HL-60 (cell line): Measurements from ENCODE around the gene OR5P2.

ENCODE experiments used
- DNase-seq, 2 experiments: peaks; one replicate each; pipeline ENCODE4 v3.0.0-alpha.2; 2010 to 2020; ENCODE audit warnings: low read depth in 1 of 2, low spot score in 1 of 2
- H3K27ac ChIP-seq: fragments of 250-450 bp; sonication (Bioruptor Pico); replicated peaks from 2 replicates; pipeline ENCODE4 v1.5.1; 2020; ENCODE audit warnings: mild to moderate bottlenecking, moderate library complexity
- H3K27me3 ChIP-seq: fragments of 250-450 bp; sonication (Bioruptor Pico); 2 replicates; pipeline ENCODE4 v1.5.1; 2021; ENCODE audit warnings: mild to moderate bottlenecking, moderate library complexity; ENCODE audit not compliant: insufficient read depth, poor library complexity, severe bottlenecking
- H3K4me3 ChIP-seq: replicated peaks from 2 replicates; pipeline ENCODE4 v1.5.1; 2011; ENCODE audit warnings: mild to moderate bottlenecking, control low read depth, low read length; ENCODE audit not compliant: insufficient read depth
- CTCF ChIP-seq: IDR thresholded peaks from one replicate; pipeline ENCODE4 v1.5.1; 2011; ENCODE audit warnings: low read length, control low read depth, inconsistent platforms; ENCODE audit not compliant: insufficient read depth
- GABPA ChIP-seq: IDR thresholded peaks from 2 replicates; pipeline ENCODE4 v1.6.1; 2012; ENCODE audit warnings: low read depth
- POLR2AphosphoS5 ChIP-seq: IDR thresholded peaks from 2 replicates; pipeline ENCODE4 v1.6.1; 2012; ENCODE audit warnings: low read depth
- REST ChIP-seq: IDR thresholded peaks from 2 replicates; pipeline ENCODE4 v1.6.1; 2012; ENCODE audit warnings: low read depth; ENCODE audit not compliant: insufficient replicate concordance
- SPI1 ChIP-seq: IDR thresholded peaks from 2 replicates; pipeline ENCODE4 v1.6.1; 2012; ENCODE audit warnings: low read depth, mild to moderate bottlenecking, borderline replicate concordance

The OR5P2 gene

GRCh38 chr11:7759010-7759409 is 37.7 kb downstream of the OR5P2 start:
- Histone ChIP-seq H3K27ac (no peak overlapping the region), H3K4me3 (no peak overlapping the region), H3K27me3 (no peaks in the 10 kb centered on the region)
- TF ChIP-seq REST (no peak), POLR2AphosphoS5 (no peak), CTCF (no peak), GABPA (no peak), SPI1 (no peak)
- DNase-seq = no peak

GRCh38 chr11:7749456-7749855 is 47.3 kb downstream of the OR5P2 start:
- H3K4me3 ChIP-seq = no peak overlapping the region
- TF ChIP-seq REST = no peak
- TF ChIP-seq CTCF = no peak
- no peak for TF ChIP-seq GABPA
- no peak for TF ChIP-seq POLR2AphosphoS5
- TF ChIP-seq SPI1 = no peak
- H3K27me3 ChIP-seq = no peaks in the 10 kb centered on the region
- DNase-seq = no peak
- H3K27ac ChIP-seq = no peak overlapping the region
